GM12892 (cell line): Measurements from ENCODE around the gene SRD5A2.
"Not testable (repeated sequence)": the region's sequence is repeated elsewhere in the genome, so short reads cannot be mapped to it uniquely, and the experiment has no call there.

Experiments used
- DNase-seq: peaks from one replicate; pipeline ENCODE4 v3.0.0; 2011; ENCODE audit not compliant: insufficient read length
- FAIRE-seq: peaks from 2 replicates; lab custom pipeline; 2011; peaks lifted over from hg19 to GRCh38; lab: Jason Lieb, UNC
- POLR2A ChIP-seq: IDR thresholded peaks from 2 replicates; pipeline ENCODE4 v1.6.1; 2011; ENCODE audit warnings: low read depth, low read length, control low read depth
- POLR2AphosphoS5 ChIP-seq: IDR thresholded peaks from 2 replicates; pipeline ENCODE4 v1.6.1; 2011; ENCODE audit warnings: low read depth, low read length, control low read depth
- TAF1 ChIP-seq: IDR thresholded peaks from 2 replicates; pipeline ENCODE4 v1.6.1; 2011; ENCODE audit warnings: low read depth, mild to moderate bottlenecking, control low read depth, low read length, borderline replicate concordance

The SRD5A2 gene

GRCh38 chr2:31505111-31505510, 75.6 kb downstream of the SRD5A2 start:
- DNase-seq (no peak), FAIRE-seq (no peak)
- no peak for TF ChIP-seq TAF1

GRCh38 chr2:31504311-31504710, 76.4 kb downstream of the SRD5A2 start:
- FAIRE-seq (no peak), DNase-seq (no peak)
- TF ChIP-seq POLR2AphosphoS5, result no peak
- no peak for TF ChIP-seq TAF1
- TF ChIP-seq POLR2A, result no peak

- DNase-seq, FAIRE-seq: not testable (repeated sequence)
Observed at GRCh38 chr2:31496451-31496874, 84.3 kb downstream of the SRD5A2 start.

GRCh38 chr2:31489339-31489738, 91.4 kb downstream of the SRD5A2 start:
- DNase-seq, FAIRE-seq: not testable (repeated sequence)

GRCh38 chr2:31483246-31483645, 97.5 kb downstream of the SRD5A2 start:
- TF ChIP-seq TAF1 (no peak), POLR2AphosphoS5 (no peak), POLR2A (no peak)

GRCh38 chr2:31476511-31477180, 104.1 kb downstream of the SRD5A2 start:
- no peak for TF ChIP-seq TAF1
- no peak for TF ChIP-seq POLR2A
- no peak for TF ChIP-seq POLR2AphosphoS5
- DNase-seq (no peak), FAIRE-seq (no peak)

More at GRCh38 chr2:31483246-31483645, 97.5 kb downstream of the SRD5A2 start:
- FAIRE-seq (no peak), DNase-seq (no peak)

GRCh38 chr2:31475692-31476091, 105.0 kb downstream of the SRD5A2 start:
- TF ChIP-seq POLR2A, result no peak
- TF ChIP-seq TAF1, result no peak
- no peak for TF ChIP-seq POLR2AphosphoS5
- no peak for DNase-seq
- no peak for FAIRE-seq

- no peak for DNase-seq
- TF ChIP-seq POLR2AphosphoS5 (no peak), POLR2A (no peak), TAF1 (no peak)
- no peak for FAIRE-seq
Observed at GRCh38 chr2:31474296-31474695, 106.4 kb downstream of the SRD5A2 start.
